A549 (cell line): ENCODE data around the gene BCL11B. TPM values are rescaled to one million over a fixed set of nuclear protein-coding genes. Genes with fewer than 3 reads are reported as not detected.

ENCODE experiments used
- ATAC-seq, 2 experiments: fragments of 200-7000 bp in 1 of 2; fragments of >200 bp in 1 of 2; cut with Nextera tagmentation in 1 of 2; cut with Tn5 transposase in 1 of 2; 3 replicates each; pipeline versions ENCODE4 v1.8.0 to v1.9.1; 2018 to 2020; ENCODE audit warnings: mild to moderate bottlenecking in 1 of 2, moderate library complexity in 1 of 2
- CTCF ChIA-PET: fragments of 300-600 bp; sonication (Branson Sonifier 250); formaldehyde crosslinking; extraction: SDS; loops from one replicate; lab custom pipeline; 2021; ENCODE audit warnings: antibody characterized with exemption, inconsistent platforms; lab: Yijun Ruan, JAX
- POLR2A ChIA-PET: fragments of 350-600 bp; formaldehyde crosslinking; extraction: SDS; loops from one replicate; lab custom pipeline; 2021; ENCODE audit warnings: antibody characterized with exemption, inconsistent platforms; lab: Yijun Ruan, JAX
- DNase-seq, 2 experiments: peaks; one replicate each; pipeline versions ENCODE4 v3.0.0 to v3.0.0-alpha.2; 2011 to 2016; ENCODE audit warnings: low read depth in 1 of 2, low spot score in 1 of 2
- FAIRE-seq: peaks from 2 replicates; lab custom pipeline; 2011; peaks lifted over from hg19 to GRCh38; lab: Jason Lieb, UNC
- H3K27ac ChIP-seq, 2 experiments: fragments of >200 bp; sonication (Bioruptor Twin); formaldehyde crosslinking; 3 replicates each; pipeline ENCODE4 v1.5.1; 2016 to 2017
- H3K4me1 ChIP-seq: fragments of >200 bp; sonication (Bioruptor Twin); formaldehyde crosslinking; 3 replicates; pipeline ENCODE4 v1.6.1; 2016
- H3K4me2 ChIP-seq: fragments of >200 bp; sonication (Bioruptor Twin); formaldehyde crosslinking; 3 replicates; pipeline ENCODE4 v1.6.1; 2016
- H3K4me3 ChIP-seq: fragments of >200 bp; sonication (Bioruptor Twin); formaldehyde crosslinking; 3 replicates; pipeline ENCODE4 v1.5.1; 2016
- H3K9me3 ChIP-seq: fragments of >200 bp; sonication (Bioruptor Twin); formaldehyde crosslinking; 3 replicates; pipeline ENCODE4 v1.6.1; 2016
- BHLHE40 ChIP-seq: IDR thresholded peaks from 2 replicates; pipeline ENCODE4 v1.6.1; 2012; ENCODE audit warnings: low read depth, low read length, inconsistent platforms
- CEBPB ChIP-seq, 2 experiments: fragments of >200 bp in 1 of 2; sonication (Bioruptor Twin) in 1 of 2; formaldehyde crosslinking in 1 of 2; IDR thresholded peaks; 2 replicates each; pipeline ENCODE4 v1.6.1; 2012 to 2016
- CTCF ChIP-seq: fragments of >200 bp; sonication (Bioruptor Twin); formaldehyde crosslinking; IDR thresholded peaks from 3 replicates; pipeline ENCODE4 v1.5.1; 2016
- E2F6 ChIP-seq: IDR thresholded peaks from 2 replicates; pipeline ENCODE4 v1.6.1; 2012; ENCODE audit warnings: low read depth, borderline replicate concordance
- FOSB ChIP-seq: fragments of 250-450 bp; sonication (Bioruptor Pico); IDR thresholded peaks from 2 replicates; pipeline ENCODE4 v1.5.0; 2020; ENCODE audit warnings: mild to moderate bottlenecking, moderate library complexity
- FOXS1 ChIP-seq: fragments of 250-450 bp; sonication (Bioruptor Pico); IDR thresholded peaks from 2 replicates; pipeline ENCODE4 v1.5.0; 2020; ENCODE audit warnings: mild to moderate bottlenecking, moderate library complexity
- GATA3 ChIP-seq: IDR thresholded peaks from 2 replicates; pipeline ENCODE4 v1.6.1; 2012; ENCODE audit warnings: borderline replicate concordance
- HDAC2 ChIP-seq: fragments of 200-600 bp; sonication (generic); IDR thresholded peaks from 2 replicates; pipeline ENCODE4 v1.6.1; 2016
- HOXB5 ChIP-seq: fragments of 250-450 bp; sonication (Bioruptor Pico); IDR thresholded peaks from 2 replicates; pipeline ENCODE4 v1.5.0; 2020; ENCODE audit warnings: mild to moderate bottlenecking, moderate library complexity
- JUN ChIP-seq, 2 experiments: fragments of >200 bp; sonication (Bioruptor Twin); formaldehyde crosslinking; IDR thresholded peaks; 2 replicates in 1 of 2; 3 replicates in 1 of 2; pipeline ENCODE4 v1.6.1; 2016 to 2017
- KDM1A ChIP-seq: fragments of 200-600 bp; sonication (generic); IDR thresholded peaks from 2 replicates; pipeline ENCODE4 v1.6.1; 2016; ENCODE audit warnings: low read depth, mild to moderate bottlenecking
- KDM5A ChIP-seq: fragments of 200-600 bp; sonication (generic); IDR thresholded peaks from 2 replicates; pipeline ENCODE4 v1.6.1; 2016; ENCODE audit warnings: antibody characterized with exemption, mild to moderate bottlenecking
- MAFK ChIP-seq: fragments of 450-650 bp; IDR thresholded peaks from 2 replicates; pipeline ENCODE4 v1.6.1; 2014; ENCODE audit not compliant: partially characterized antibody
- MAX ChIP-seq: IDR thresholded peaks from 2 replicates; pipeline ENCODE4 v1.6.1; 2012
- NPAS2 ChIP-seq: fragments of 250-450 bp; sonication (Bioruptor Pico); IDR thresholded peaks from 2 replicates; pipeline ENCODE4 v1.8.0; 2022; ENCODE audit warnings: mild to moderate bottlenecking, moderate library complexity, borderline replicate concordance
- NR3C1 ChIP-seq: fragments of >200 bp; sonication (Bioruptor Twin); formaldehyde crosslinking; IDR thresholded peaks from 3 replicates; pipeline ENCODE4 v1.6.1; 2017
- PBX3 ChIP-seq: IDR thresholded peaks from 2 replicates; pipeline ENCODE4 v1.6.1; 2012
- PHF8 ChIP-seq: fragments of 200-600 bp; sonication (generic); IDR thresholded peaks from 2 replicates; pipeline ENCODE4 v1.6.1; 2016; ENCODE audit warnings: low read depth, mild to moderate bottlenecking, antibody characterized with exemption, moderate library complexity, borderline replicate concordance
- RAD21 ChIP-seq, 2 experiments: fragments of >200 bp in 1 of 2; sonication (Bioruptor Twin) in 1 of 2; formaldehyde crosslinking in 1 of 2; IDR thresholded peaks in 1 of 2; conservative IDR thresholded peaks in 1 of 2; 2 replicates in 1 of 2; 3 replicates in 1 of 2; pipeline ENCODE4 v1.6.1; 2012 to 2018; ENCODE audit warnings: inconsistent platforms in 1 of 2
- SMC3 ChIP-seq: fragments of >200 bp; sonication (Bioruptor Twin); formaldehyde crosslinking; IDR thresholded peaks from 3 replicates; pipeline ENCODE4 v1.6.1; 2018; ENCODE audit warnings: inconsistent platforms
- SREBF2 ChIP-seq: fragments of 450-650 bp; IDR thresholded peaks from 2 replicates; pipeline ENCODE4 v1.6.1; 2014; ENCODE audit warnings: mild to moderate bottlenecking, moderate library complexity
- TP53 ChIP-seq: fragments of 250-450 bp; sonication (Bioruptor Pico); IDR thresholded peaks from 2 replicates; pipeline ENCODE4 v1.5.0; 2021; ENCODE audit warnings: mild to moderate bottlenecking, moderate library complexity
- USF2 ChIP-seq: fragments of 450-650 bp; IDR thresholded peaks from 2 replicates; pipeline ENCODE4 v1.6.1; 2014; ENCODE audit warnings: antibody characterized with exemption
- ZC3H11A ChIP-seq: fragments of 450-650 bp; IDR thresholded peaks from 2 replicates; pipeline ENCODE4 v1.6.1; 2014; ENCODE audit warnings: antibody characterized with exemption, mild to moderate bottlenecking
- ZFP36 ChIP-seq: fragments of 450-650 bp; IDR thresholded peaks from 2 replicates; pipeline ENCODE4 v1.6.1; 2014; ENCODE audit warnings: borderline replicate concordance; ENCODE audit not compliant: partially characterized antibody
- WGBS: methylation state at CpG from one replicate; pipeline ENCODE4 v1.1.6; 2017; ENCODE audit errors: missing lambda C conversion rate; 5-methylcytosine and 5-hydroxymethylcytosine counted together
- polyA plus RNA-seq, 4 experiments: library from polyadenylated mRNA; depleted of rRNA in 3 of 4; stranded (reverse); fragments of >200 nt; fragmentation: RNase III in 1 of 4; extraction: RNeasy Plus Mini Kit Qiagen cat#74134 plus additional on column Dnase treatment in 1 of 4; gene quantifications; 2 replicates in 3 of 4; 3 replicates in 1 of 4; pipeline ENCODE4 v1.2.3, GENCODE V29; 2011 to 2017
- TF ChIP-seq, protein P1 (sequence below): fragments of 250-450 bp; sonication (Bioruptor Pico); IDR thresholded peaks from 2 replicates; pipeline ENCODE4 v1.5.0; 2020; ENCODE audit warnings: low read depth, mild to moderate bottlenecking, moderate library complexity

The BCL11B gene
- polyA plus RNA-seq, 2 of the 4 experiments (the other 2 are of a cell fraction), result 0.43 to 0.49 TPM

GRCh38 chr14:99274346-99275221, 2.6 kb upstream of the BCL11B start (continued):
- TF ChIP-seq RAD21 (conservative IDR thresholded peaks at IDR 0.05 in 1 of 2, IDR thresholded peaks at IDR 0.05 in 1 of 2) (peak; percentile 61 to 70), SMC3 (peak; percentile 56; the same call in 2 of the 3 replicates), CEBPB (IDR thresholded peaks at IDR 0.05) (no peak)

- peak overlapping the region; percentile 97 for H3K4me2 ChIP-seq
- no peaks in the 10 kb centered on the region for H3K9me3 ChIP-seq
- TF ChIP-seq MAX (peak; percentile 21; the same call in 1 of the 2 replicates), KDM1A (peak; percentile 98), GATA3 (no peak), HOXB5 (CRISPR knock-in tag) (no peak), CTCF (no peak), ZFP36 (peak; percentile 97), JUN (IDR thresholded peaks at IDR 0.05) (peak in 1 of 2 experiments; percentile 33; a peak in 1 of 5 replicates), HDAC2 (peak; percentile 84; the same call in 1 of the 2 replicates), KDM5A (no peak), BHLHE40 (no peak), PHF8 (no peak), NPAS2 (CRISPR knock-in tag) (no peak)
- TF ChIP-seq, protein P1, sequence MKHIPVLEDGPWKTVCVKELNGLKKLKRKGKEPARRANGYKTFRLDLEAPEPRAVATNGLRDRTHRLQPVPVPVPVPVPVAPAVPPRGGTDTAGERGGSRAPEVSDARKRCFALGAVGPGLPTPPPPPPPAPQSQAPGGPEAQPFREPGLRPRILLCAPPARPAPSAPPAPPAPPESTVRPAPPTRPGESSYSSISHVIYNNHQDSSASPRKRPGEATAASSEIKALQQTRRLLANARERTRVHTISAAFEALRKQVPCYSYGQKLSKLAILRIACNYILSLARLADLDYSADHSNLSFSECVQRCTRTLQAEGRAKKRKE (CRISPR knock-in tag), result no peak
- TF ChIP-seq, all 56 proteins: peak for 5
- Histone ChIP-seq H3K4me1 (peaks cover 23% of the 10 kb centered on the region), H3K27ac (peak overlapping the region; percentile 85 to 89), H3K4me3 (peak overlapping the region; percentile 83)
- CTCF ChIA-PET, result interaction anchor here (0.6 to 3.4 kb wide), 8 partner anchors 8 to 1857 kb away, joined by 3 to 13 read pairs (median 5); no protein-coding TSS in a partner anchor
- WGBS, result 37% methylated on average over 28 of the region's 34 CpGs
- POLR2A ChIA-PET, result no interaction called here
- peak in 1 of 2 experiments; percentile 22; a peak in 3 of 6 replicates for ATAC-seq
- FAIRE-seq, result no peak
- peak; percentile 33 to 62 for DNase-seq
Observed at GRCh38 chr14:99273766-99274345, 1.9 kb upstream of the BCL11B start.

DNA sequence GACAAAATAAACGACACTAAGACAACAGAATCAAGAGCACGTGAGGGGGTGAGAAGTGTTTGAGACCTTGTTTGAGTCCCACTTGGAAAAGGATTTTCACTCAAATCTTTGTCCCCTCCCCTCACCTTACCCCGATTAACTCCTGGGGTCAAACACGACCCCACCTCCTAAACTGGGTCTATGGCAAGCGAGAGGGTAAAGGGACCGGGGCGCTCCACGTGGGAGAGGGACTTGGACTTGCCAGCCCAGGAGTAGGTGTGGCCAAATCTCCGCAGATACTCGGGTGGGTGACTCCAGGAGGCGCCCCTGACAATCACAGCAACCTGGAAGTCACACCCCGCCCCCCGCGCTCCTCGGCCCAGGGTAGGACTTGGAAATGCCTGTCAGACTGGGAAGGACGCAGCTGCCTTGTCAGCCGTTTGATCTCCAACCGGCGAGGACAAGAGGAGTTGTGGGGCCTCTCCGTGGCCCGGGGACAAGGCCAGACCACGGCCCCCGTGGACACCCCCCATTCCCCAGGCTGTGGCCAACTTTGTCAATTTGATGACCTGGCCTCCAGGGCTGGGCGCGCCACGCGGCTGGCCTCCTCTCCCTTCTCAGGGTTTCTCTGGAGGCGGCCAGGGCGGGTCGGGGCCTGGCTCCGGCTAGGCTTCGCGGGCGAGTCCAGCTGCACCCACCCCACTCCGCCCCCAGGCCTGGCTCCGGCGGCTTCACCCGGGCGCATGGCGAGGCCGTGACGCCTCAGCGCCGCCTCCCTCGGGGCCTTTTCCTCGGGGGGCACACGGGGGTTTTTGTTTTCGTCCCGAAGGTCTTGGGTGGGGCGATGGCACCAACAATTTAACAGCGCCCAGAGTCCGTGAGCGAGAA, 1.1 kb upstream of the BCL11B start:
- Histone ChIP-seq H3K27ac (peak overlapping the region; percentile 85 to 89), H3K4me1 (peaks cover 23% of the 10 kb centered on the region), H3K4me3 (peak overlapping the region; percentile 83), H3K4me2 (peak overlapping the region; percentile 97), H3K9me3 (no peaks in the 10 kb centered on the region)
- ATAC-seq (peak; percentile 27 to 54), DNase-seq (peak; percentile 54 to 77), FAIRE-seq (no peak)
- ChIA-PET CTCF (interaction anchor here (1.4 to 3.4 kb wide), 4 partner anchors 9 to 143 kb away, joined by 4 to 13 read pairs (median 4); no protein-coding TSS in a partner anchor), POLR2A (no interaction called here)
- 41% methylated on average over 28 of the region's 53 CpGs for WGBS
- TF ChIP-seq FOSB (CRISPR knock-in tag) (no peak), FOXS1 (CRISPR knock-in tag) (no peak), SREBF2 (no peak), USF2 (0 out of 2 replicates have a peak, but pooled peaks have one; percentile 3), GATA3 (no peak), PBX3 (no peak), E2F6 (peak; percentile 57; the same call in 1 of the 2 replicates), NR3C1 (no peak), MAFK (no peak), ZC3H11A (no peak), HOXB5 (CRISPR knock-in tag) (no peak), TP53 (no peak)
